Mesenchymal stem cell (in vitro differentiated cells and primary cell): Measurements from ENCODE around the gene INSL4.

Experiments
- DNase-seq: peaks from one replicate; pipeline ENCODE4 v3.0.0-alpha.2; 2013
- H2AFZ ChIP-seq: one replicate; pipeline ENCODE4 v1.6.1; 2013; ENCODE audit warnings: low read depth, mild to moderate bottlenecking, control low read depth, inconsistent platforms, low read length, moderate library complexity
- H2AK5ac ChIP-seq: 2 replicates; pipeline ENCODE4 v1.6.1; 2013; ENCODE audit warnings: low read length, moderate library complexity, mild to moderate bottlenecking, inconsistent platforms; ENCODE audit not compliant: severe bottlenecking
- H2BK120ac ChIP-seq: one replicate; pipeline ENCODE4 v1.6.1; 2013; ENCODE audit warnings: low read depth, mild to moderate bottlenecking, inconsistent platforms, low read length, moderate library complexity
- H2BK12ac ChIP-seq, 2 experiments: one replicate each; pipeline ENCODE4 v1.6.1; 2013; ENCODE audit warnings: inconsistent platforms in 2 of 2, low read length in 2 of 2, mild to moderate bottlenecking in 2 of 2, moderate library complexity in 2 of 2, control low read depth in 1 of 2
- H2BK15ac ChIP-seq: one replicate; pipeline ENCODE4 v1.6.1; 2013; ENCODE audit warnings: mild to moderate bottlenecking, low read depth, inconsistent platforms; ENCODE audit not compliant: poor library complexity, severe bottlenecking
- H2BK5ac ChIP-seq: 2 replicates; pipeline ENCODE4 v1.6.1; 2013; ENCODE audit warnings: low read depth, mild to moderate bottlenecking, low read length, control low read depth, inconsistent platforms; ENCODE audit not compliant: poor library complexity, severe bottlenecking
- H3K14ac ChIP-seq, 2 experiments: one replicate each; pipeline ENCODE4 v1.6.1; 2013; ENCODE audit warnings: inconsistent platforms in 2 of 2, low read length in 2 of 2, control low read depth in 1 of 2, mild to moderate bottlenecking in 1 of 2, moderate library complexity in 1 of 2
- H3K18ac ChIP-seq, 2 experiments: one replicate each; pipeline ENCODE4 v1.6.1; 2013; ENCODE audit warnings: inconsistent platforms in 2 of 2, low read length in 2 of 2, control low read depth in 1 of 2, low read depth in 1 of 2, mild to moderate bottlenecking in 1 of 2
- H3K23ac ChIP-seq, 2 experiments: one replicate each; pipeline ENCODE4 v1.6.1; 2013; ENCODE audit warnings: inconsistent platforms in 2 of 2, low read length in 2 of 2, mild to moderate bottlenecking in 2 of 2, moderate library complexity in 2 of 2, control low read depth in 1 of 2
- H3K27ac ChIP-seq: 2 replicates; pipeline ENCODE4 v1.5.1; 2013; ENCODE audit warnings: mild to moderate bottlenecking, moderate library complexity, low read length, control low read depth, inconsistent platforms; ENCODE audit not compliant: poor library complexity, severe bottlenecking
- H3K27me3 ChIP-seq, 2 experiments: 2 replicates each; pipeline versions ENCODE4 v1.6.1 to v1.7.0; 2013; ENCODE audit warnings: low read length in 2 of 2, mild to moderate bottlenecking in 2 of 2, moderate library complexity in 2 of 2, control low read depth in 1 of 2, inconsistent platforms in 1 of 2; ENCODE audit not compliant: control insufficient read depth in 1 of 2, insufficient read depth in 1 of 2
- H3K36me3 ChIP-seq, 2 experiments: 2 replicates each; pipeline versions ENCODE4 v1.6.1 to v1.7.0; 2013; ENCODE audit warnings: low read length in 2 of 2, control low read depth in 1 of 2, inconsistent platforms in 1 of 2, low read depth in 1 of 2, mild to moderate bottlenecking in 1 of 2; ENCODE audit not compliant: insufficient read depth in 2 of 2, control insufficient read depth in 1 of 2
- H3K4ac ChIP-seq, 2 experiments: one replicate each; pipeline ENCODE4 v1.6.1; 2013; ENCODE audit warnings: inconsistent platforms in 2 of 2, low read length in 2 of 2, mild to moderate bottlenecking in 2 of 2, moderate library complexity in 2 of 2, control low read depth in 1 of 2, low read depth in 1 of 2
- H3K4me1 ChIP-seq: 2 replicates; pipeline ENCODE4 v1.6.1; 2013; ENCODE audit warnings: low read depth, low read length, control low read depth; ENCODE audit not compliant: control insufficient read depth, insufficient read depth
- H3K4me2 ChIP-seq: 2 replicates; pipeline ENCODE4 v1.6.1; 2013; ENCODE audit warnings: low read length, mild to moderate bottlenecking, inconsistent platforms; ENCODE audit not compliant: poor library complexity, severe bottlenecking
- H3K4me3 ChIP-seq, 2 experiments: 2 replicates each; pipeline versions ENCODE4 v1.5.1 to v1.7.0; 2013; ENCODE audit warnings: low read length in 2 of 2, mild to moderate bottlenecking in 2 of 2, control low read depth in 1 of 2, low read depth in 1 of 2; ENCODE audit not compliant: insufficient read depth in 1 of 2
- H3K79me1 ChIP-seq: replicated peaks from 2 replicates; pipeline ENCODE4 v1.6.1; 2013; ENCODE audit warnings: mild to moderate bottlenecking, control low read depth, low read length, inconsistent platforms; ENCODE audit not compliant: poor library complexity, severe bottlenecking
- H3K9ac ChIP-seq: 2 replicates; pipeline ENCODE4 v1.7.0; 2013; ENCODE audit warnings: mild to moderate bottlenecking, low read length, moderate library complexity
- H3K9me3 ChIP-seq: 2 replicates; pipeline ENCODE4 v1.7.0; 2013; ENCODE audit warnings: mild to moderate bottlenecking, low read length; ENCODE audit not compliant: control insufficient read depth
- H4K8ac ChIP-seq: one replicate; pipeline ENCODE4 v1.6.1; 2013; ENCODE audit warnings: inconsistent platforms, mild to moderate bottlenecking, low read length, moderate library complexity
- H4K91ac ChIP-seq: one replicate; pipeline ENCODE4 v1.6.1; 2013; ENCODE audit warnings: mild to moderate bottlenecking, low read length, inconsistent platforms
- WGBS: methylation state at CpG from one replicate; pipeline ENCODE4 v1.1.7; 2013; ENCODE audit warnings: mixed read lengths; 5-methylcytosine and 5-hydroxymethylcytosine counted together

Gene INSL4

DNA sequence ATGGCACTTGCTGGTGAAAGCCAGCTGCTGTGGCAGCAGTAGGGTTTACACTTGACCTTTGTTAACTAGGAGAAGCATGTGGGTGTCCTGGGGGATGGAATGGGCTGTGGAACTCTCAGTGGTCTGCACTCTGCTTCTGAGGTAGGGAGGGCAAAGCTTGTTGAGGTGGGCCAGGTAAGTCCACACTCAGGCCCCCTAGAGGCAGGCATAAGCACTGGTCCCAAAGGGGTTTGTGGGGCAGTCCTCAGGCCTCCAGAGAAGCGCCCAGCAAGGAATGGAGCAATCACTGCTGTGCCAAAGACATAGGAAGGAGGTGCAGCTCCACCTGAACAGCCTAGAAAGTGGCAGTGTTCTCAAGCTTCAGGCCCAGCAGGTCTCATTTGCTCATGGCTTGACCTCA is 34.7 kb downstream of the INSL4 start:
- Histone ChIP-seq H4K91ac (no peak overlapping the region), H3K9me3 (no peaks in the 10 kb centered on the region), H4K8ac (no peak overlapping the region), H3K4me1 (peaks cover 3% of the 10 kb centered on the region), H2BK12ac (no peak overlapping the region), H3K4ac (no peak overlapping the region), H2BK120ac (no peak overlapping the region), H2BK5ac (no peak overlapping the region), H3K79me1 (no peaks in the 10 kb centered on the region), H2BK15ac (no peak overlapping the region), H2AFZ (no peak overlapping the region), H3K36me3 (no peaks in the 10 kb centered on the region), H2AK5ac (no peak overlapping the region), H3K4me3 (no peak overlapping the region), H3K23ac (no peak overlapping the region), H3K27me3 (no peaks in the 10 kb centered on the region), H3K27ac (no peak overlapping the region), H3K14ac (no peak overlapping the region), H3K9ac (no peak overlapping the region), H3K4me2 (no peak overlapping the region), H3K18ac (no peak overlapping the region)
- no peak for DNase-seq
- 53% methylated on average over 1 of the region's 1 CpG for WGBS

DNA sequence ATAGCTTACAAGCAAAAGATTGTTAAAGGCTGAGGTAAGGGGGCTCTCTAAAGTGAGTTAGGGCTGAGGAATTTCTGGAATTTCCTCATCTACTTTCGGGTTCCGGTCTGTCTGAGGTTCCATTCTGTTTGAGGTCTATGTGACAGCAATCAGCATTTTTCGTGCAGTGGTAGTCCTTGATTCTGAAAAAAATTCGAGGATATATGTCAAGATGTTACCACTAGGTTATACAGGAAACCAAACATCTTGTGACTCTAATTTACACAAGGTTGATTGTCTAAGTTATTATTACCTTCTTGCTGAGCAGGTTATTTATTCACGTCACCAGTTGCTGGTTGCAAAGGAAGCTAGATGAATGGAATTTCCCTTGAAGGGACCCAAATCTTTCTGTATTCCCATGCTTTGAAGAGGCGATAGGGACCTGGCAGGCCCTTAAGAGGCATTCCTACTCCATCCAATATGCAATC is 38.1 kb downstream of the INSL4 start:
- no peak overlapping the region for H3K4ac ChIP-seq
- H2AK5ac ChIP-seq: no peak overlapping the region
- no peak overlapping the region for H4K91ac ChIP-seq
- H3K23ac ChIP-seq: no peak overlapping the region
- peak; percentile 54 for DNase-seq
- H2BK5ac ChIP-seq: no peak overlapping the region
- no peaks in the 10 kb centered on the region for H3K79me1 ChIP-seq
- no peak overlapping the region for H4K8ac ChIP-seq
- H2BK15ac ChIP-seq: no peak overlapping the region
- no peak overlapping the region for H3K9ac ChIP-seq
- H3K9me3 ChIP-seq: no peaks in the 10 kb centered on the region
- H3K18ac ChIP-seq: no peak overlapping the region
- no peak overlapping the region for H3K4me3 ChIP-seq
- peak overlapping the region; percentile 23 for H3K4me2 ChIP-seq
- H3K27ac ChIP-seq: peak overlapping the region; percentile 91
- peaks cover 3% of the 10 kb centered on the region for H3K4me1 ChIP-seq
- no peaks in the 10 kb centered on the region for H3K27me3 ChIP-seq
- H2BK120ac ChIP-seq: no peak overlapping the region
- H2BK12ac ChIP-seq: no peak overlapping the region
- WGBS: 7% methylated on average over 4 of the region's 6 CpGs
- H3K36me3 ChIP-seq: no peaks in the 10 kb centered on the region
- no peak overlapping the region for H2AFZ ChIP-seq
- H3K14ac ChIP-seq: no peak overlapping the region

DNA sequence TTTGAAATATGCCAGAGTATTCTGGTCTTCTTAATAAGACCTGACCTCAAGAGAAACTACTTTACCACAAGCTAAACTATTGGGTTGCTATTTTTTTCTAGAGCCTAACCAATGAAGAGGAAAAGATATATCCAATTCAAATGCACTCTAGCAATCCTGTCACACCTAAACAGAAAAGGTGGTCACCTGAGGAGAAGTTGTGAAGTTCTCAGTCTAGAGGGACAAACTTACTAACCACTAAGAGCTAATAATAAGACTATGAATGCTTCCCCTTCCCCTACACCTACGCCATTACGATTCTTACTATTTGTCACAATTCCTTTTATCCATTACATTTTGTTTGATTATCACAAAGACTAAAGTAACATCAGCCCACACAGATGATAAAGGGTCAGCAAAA is 43.6 kb downstream of the INSL4 start:
- no peak overlapping the region for H3K4me2 ChIP-seq
- no peak overlapping the region for H3K18ac ChIP-seq
- no peak overlapping the region for H3K4ac ChIP-seq
- H3K9me3 ChIP-seq: no peaks in the 10 kb centered on the region
- H2BK15ac ChIP-seq: no peak overlapping the region
- no peak overlapping the region for H3K23ac ChIP-seq
- WGBS: 88% methylated on average over 2 of the region's 2 CpGs
- no peak overlapping the region for H2AFZ ChIP-seq
- no peaks in the 10 kb centered on the region for H3K4me1 ChIP-seq
- no peak overlapping the region for H3K14ac ChIP-seq
- H4K8ac ChIP-seq: no peak overlapping the region
- no peak overlapping the region for H2BK12ac ChIP-seq
- H3K36me3 ChIP-seq: no peaks in the 10 kb centered on the region
- H3K9ac ChIP-seq: no peak overlapping the region
- H4K91ac ChIP-seq: no peak overlapping the region
- DNase-seq: no peak
- H3K79me1 ChIP-seq: no peaks in the 10 kb centered on the region
- H3K27ac ChIP-seq: no peak overlapping the region
- H3K27me3 ChIP-seq: no peaks in the 10 kb centered on the region
- no peak overlapping the region for H3K4me3 ChIP-seq
- H2BK5ac ChIP-seq: no peak overlapping the region
- no peak overlapping the region for H2BK120ac ChIP-seq
- no peak overlapping the region for H2AK5ac ChIP-seq

DNA sequence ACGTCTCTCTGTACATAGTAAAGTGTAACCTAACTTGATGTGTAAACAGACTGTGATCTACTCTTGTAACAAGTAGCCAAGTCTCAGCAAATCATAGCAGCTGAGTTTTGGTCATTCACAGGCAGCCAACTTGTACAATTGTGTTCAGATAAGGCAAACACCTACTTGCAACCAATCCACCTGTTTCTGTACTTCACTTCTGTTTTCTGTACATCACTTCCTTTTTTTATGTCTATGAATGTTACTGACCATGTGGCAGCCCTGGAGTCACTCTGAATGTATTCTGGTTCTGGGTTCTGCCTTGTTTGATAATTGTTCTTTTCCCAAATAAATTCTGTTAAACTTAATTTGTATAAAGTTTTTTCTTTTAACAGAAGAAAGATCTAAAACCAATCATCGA is 47.3 kb downstream of the INSL4 start:
- 75% methylated on average over 1 of the region's 2 CpGs for WGBS
- DNase-seq: no peak

More for the DNA sequence above, 47.3 kb downstream of the INSL4 start:
- H2AK5ac ChIP-seq: no peak overlapping the region
- H3K9me3 ChIP-seq: no peaks in the 10 kb centered on the region
- no peak overlapping the region for H3K18ac ChIP-seq
- no peak overlapping the region for H3K14ac ChIP-seq
- H3K27me3 ChIP-seq: no peaks in the 10 kb centered on the region
- H4K8ac ChIP-seq: no peak overlapping the region
- H3K79me1 ChIP-seq: no peaks in the 10 kb centered on the region
- H3K4me3 ChIP-seq: no peak overlapping the region
- H3K9ac ChIP-seq: no peak overlapping the region
- H2AFZ ChIP-seq: no peak overlapping the region
- H3K27ac ChIP-seq: no peak overlapping the region
- H2BK12ac ChIP-seq: no peak overlapping the region
- H3K23ac ChIP-seq: no peak overlapping the region
- H4K91ac ChIP-seq: no peak overlapping the region
- no peak overlapping the region for H3K4me2 ChIP-seq
- H2BK5ac ChIP-seq: no peak overlapping the region
- H3K4me1 ChIP-seq: no peaks in the 10 kb centered on the region
- H3K36me3 ChIP-seq: no peaks in the 10 kb centered on the region
- no peak overlapping the region for H3K4ac ChIP-seq
- no peak overlapping the region for H2BK15ac ChIP-seq
- H2BK120ac ChIP-seq: peak overlapping the region; percentile 34
